ENCODE results near the gene ARFGAP1.

- TF ChIP-seq CTCF (conservative IDR thresholded peaks at IDR 0.05; ENCODE audit: low read depth, low read length) (no peak), FOS (IDR thresholded peaks at IDR 0.05; ENCODE audit: low read depth, low read length) (no peak), RFX5 (IDR thresholded peaks at IDR 0.05; ENCODE audit: low read depth, low read length) (no peak)
Measured at GRCh38 chr20:63329331-63330083, 56.9 kb downstream of the ARFGAP1 start.
